OCI-LY1 (cell line): ENCODE data around the gene PGAP2.
"Not testable (repeated sequence)": the region's sequence is repeated elsewhere in the genome, so short reads cannot be mapped to it uniquely, and the experiment has no call there.

Experiments
- H2AFZ ChIP-seq: fragments of 200-600 bp; sonication (generic), shearing (Covaris generic); 2 replicates; pipeline ENCODE4 v1.6.0; 2014; ENCODE audit warnings: antibody characterized with exemption, mild to moderate bottlenecking, low read length
- H3F3A ChIP-seq: fragments of 200-600 bp; sonication (generic), shearing (Covaris generic); 2 replicates; pipeline ENCODE4 v1.6.0; 2014; ENCODE audit warnings: mild to moderate bottlenecking, antibody characterized with exemption, low read length, moderate library complexity; ENCODE audit not compliant: insufficient read depth
- H3K27ac ChIP-seq: fragments of 200-600 bp; sonication (generic); 2 replicates; pipeline ENCODE4 v1.5.1; 2014; ENCODE audit warnings: low read length, mixed run types, mild to moderate bottlenecking, low read depth; ENCODE audit not compliant: poor library complexity, severe bottlenecking
- H3K27me3 ChIP-seq: fragments of 200-600 bp; sonication (generic); 2 replicates; pipeline ENCODE4 v1.6.0; 2014; ENCODE audit warnings: antibody characterized with exemption, mild to moderate bottlenecking, low read length, moderate library complexity; ENCODE audit not compliant: insufficient read depth
- H3K36me3 ChIP-seq: fragments of 200-600 bp; sonication (generic); 2 replicates; pipeline ENCODE4 v1.6.1; 2014; ENCODE audit warnings: mild to moderate bottlenecking, antibody characterized with exemption, low read length, moderate library complexity, mixed read lengths; ENCODE audit not compliant: insufficient read depth
- H3K4me1 ChIP-seq: fragments of 200-600 bp; sonication (generic); 2 replicates; pipeline ENCODE4 v1.5.1; 2014; ENCODE audit warnings: mild to moderate bottlenecking, low read length, moderate library complexity; ENCODE audit not compliant: insufficient read depth, severe bottlenecking
- H3K4me2 ChIP-seq: fragments of 200-600 bp; sonication (generic), shearing (Covaris generic); 2 replicates; pipeline ENCODE4 v1.6.1; 2014; ENCODE audit warnings: low read length
- H3K4me3 ChIP-seq: fragments of 200-600 bp; sonication (generic); 2 replicates; pipeline ENCODE4 v1.5.1; 2014; ENCODE audit warnings: low read length, low read depth, mild to moderate bottlenecking, mixed read lengths; ENCODE audit not compliant: poor library complexity, severe bottlenecking
- H3K79me2 ChIP-seq: fragments of 200-600 bp; shearing (Covaris generic); 2 replicates; pipeline ENCODE4 v1.6.1; 2016; ENCODE audit warnings: mixed run types, low read length, mixed read lengths; ENCODE audit not compliant: insufficient read depth
- H3K9ac ChIP-seq: fragments of 200-600 bp; sonication (generic), shearing (Covaris generic); 2 replicates; pipeline ENCODE4 v1.6.1; 2014; ENCODE audit warnings: mild to moderate bottlenecking, low read length, mixed read lengths
- H3K9me2 ChIP-seq: fragments of 200-600 bp; sonication (generic), shearing (Covaris generic); 2 replicates; pipeline ENCODE4 v1.6.1; 2014; ENCODE audit warnings: low read depth, mild to moderate bottlenecking, low read length, mixed read lengths
- H3K9me3 ChIP-seq: fragments of 200-600 bp; shearing (Covaris generic); 2 replicates; pipeline ENCODE4 v1.6.1; 2014; ENCODE audit warnings: low read length, mixed read lengths
- H4K20me1 ChIP-seq: fragments of 200-600 bp; sonication (generic), shearing (Covaris generic); 2 replicates; pipeline ENCODE4 v1.6.0; 2016; ENCODE audit warnings: mild to moderate bottlenecking, low read length; ENCODE audit not compliant: insufficient read depth
- EZH2 ChIP-seq: fragments of 200-600 bp; sonication (generic), shearing (Covaris generic); IDR thresholded peaks from 2 replicates; pipeline ENCODE4 v1.8.0; 2017; ENCODE audit warnings: borderline replicate concordance, mixed run types, mild to moderate bottlenecking, antibody characterized with exemption, low read length, moderate library complexity, mixed read lengths
- TF ChIP-seq, protein P1 (sequence below): fragments of 200-600 bp; sonication (generic), shearing (Covaris generic); IDR thresholded peaks from 2 replicates; pipeline ENCODE4 v1.5.1; 2017; ENCODE audit warnings: mild to moderate bottlenecking, antibody characterized with exemption, low read length, moderate library complexity, mixed read lengths

Gene PGAP2

DNA sequence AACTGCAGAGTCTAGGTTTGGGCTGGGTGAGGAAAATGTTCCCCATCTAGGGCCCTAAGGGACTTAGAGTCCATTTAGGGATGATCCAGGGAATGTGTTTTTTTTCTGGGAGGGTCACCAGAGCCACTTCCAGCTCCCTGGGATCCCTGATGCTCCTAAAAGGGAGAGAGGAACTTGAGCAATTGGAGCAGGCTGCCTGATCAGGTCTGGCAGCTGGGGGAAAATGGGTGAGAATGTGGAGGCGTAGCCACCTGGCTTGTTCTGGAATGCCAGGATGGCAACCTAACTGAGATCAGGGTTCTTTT lies 1.2 kb downstream of the PGAP2 start:
- no peak for TF ChIP-seq EZH2
- TF ChIP-seq, protein P1, sequence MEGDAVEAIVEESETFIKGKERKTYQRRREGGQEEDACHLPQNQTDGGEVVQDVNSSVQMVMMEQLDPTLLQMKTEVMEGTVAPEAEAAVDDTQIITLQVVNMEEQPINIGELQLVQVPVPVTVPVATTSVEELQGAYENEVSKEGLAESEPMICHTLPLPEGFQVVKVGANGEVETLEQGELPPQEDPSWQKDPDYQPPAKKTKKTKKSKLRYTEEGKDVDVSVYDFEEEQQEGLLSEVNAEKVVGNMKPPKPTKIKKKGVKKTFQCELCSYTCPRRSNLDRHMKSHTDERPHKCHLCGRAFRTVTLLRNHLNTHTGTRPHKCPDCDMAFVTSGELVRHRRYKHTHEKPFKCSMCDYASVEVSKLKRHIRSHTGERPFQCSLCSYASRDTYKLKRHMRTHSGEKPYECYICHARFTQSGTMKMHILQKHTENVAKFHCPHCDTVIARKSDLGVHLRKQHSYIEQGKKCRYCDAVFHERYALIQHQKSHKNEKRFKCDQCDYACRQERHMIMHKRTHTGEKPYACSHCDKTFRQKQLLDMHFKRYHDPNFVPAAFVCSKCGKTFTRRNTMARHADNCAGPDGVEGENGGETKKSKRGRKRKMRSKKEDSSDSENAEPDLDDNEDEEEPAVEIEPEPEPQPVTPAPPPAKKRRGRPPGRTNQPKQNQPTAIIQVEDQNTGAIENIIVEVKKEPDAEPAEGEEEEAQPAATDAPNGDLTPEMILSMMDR = no peak
- no peaks in the 10 kb centered on the region for H4K20me1 ChIP-seq
- no peaks in the 10 kb centered on the region for H3K9me2 ChIP-seq
- no peaks in the 10 kb centered on the region for H3K79me2 ChIP-seq
- no peaks in the 10 kb centered on the region for H3K9me3 ChIP-seq
- H3K27me3 ChIP-seq = no peaks in the 10 kb centered on the region
- no peak overlapping the region for H3K4me2 ChIP-seq
- no peak overlapping the region for H3K4me3 ChIP-seq
- no peak overlapping the region for H2AFZ ChIP-seq
- no peaks in the 10 kb centered on the region for H3F3A ChIP-seq
- peaks cover 5% of the 10 kb centered on the region for H3K4me1 ChIP-seq
- no peak overlapping the region for H3K27ac ChIP-seq
- peaks cover 7% of the 10 kb centered on the region; the same call in 1 of the 2 replicates for H3K36me3 ChIP-seq
- no peak overlapping the region for H3K9ac ChIP-seq

DNA sequence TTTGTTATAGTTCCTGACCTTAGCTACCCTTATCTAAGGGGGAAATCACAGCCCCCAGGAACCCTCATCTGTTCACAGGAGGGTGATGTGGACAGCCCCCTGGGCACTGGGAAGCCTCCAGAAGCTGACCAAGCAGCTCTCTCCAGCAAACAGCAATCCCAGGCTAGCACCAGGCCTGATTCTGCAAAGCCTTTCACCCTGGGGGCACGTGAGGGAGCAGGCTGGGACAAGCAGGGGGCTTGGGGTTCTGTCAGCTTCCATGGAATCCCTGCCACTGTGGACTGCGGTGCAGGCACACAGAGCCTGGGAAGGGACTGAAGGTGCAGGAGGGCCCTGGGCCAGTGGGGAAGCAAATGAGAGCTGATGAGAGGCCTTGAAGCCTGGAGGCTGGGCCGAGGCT lies 2.1 kb downstream of the PGAP2 start:
- no peak overlapping the region for H3K4me2 ChIP-seq
- no peaks in the 10 kb centered on the region for H3K27me3 ChIP-seq
- peaks cover 7% of the 10 kb centered on the region; the same call in 1 of the 2 replicates for H3K36me3 ChIP-seq
- no peaks in the 10 kb centered on the region for H3F3A ChIP-seq
- no peaks in the 10 kb centered on the region for H3K79me2 ChIP-seq
- no peaks in the 10 kb centered on the region for H3K9me3 ChIP-seq
- no peak overlapping the region for H3K4me3 ChIP-seq
- TF ChIP-seq, protein P1 = no peak
- no peak for TF ChIP-seq EZH2
- H3K9me2 ChIP-seq = no peaks in the 10 kb centered on the region
- H4K20me1 ChIP-seq = no peaks in the 10 kb centered on the region
- H2AFZ ChIP-seq = no peak overlapping the region
- H3K27ac ChIP-seq = no peak overlapping the region
- peaks cover 5% of the 10 kb centered on the region for H3K4me1 ChIP-seq
- H3K9ac ChIP-seq = no peak overlapping the region

DNA sequence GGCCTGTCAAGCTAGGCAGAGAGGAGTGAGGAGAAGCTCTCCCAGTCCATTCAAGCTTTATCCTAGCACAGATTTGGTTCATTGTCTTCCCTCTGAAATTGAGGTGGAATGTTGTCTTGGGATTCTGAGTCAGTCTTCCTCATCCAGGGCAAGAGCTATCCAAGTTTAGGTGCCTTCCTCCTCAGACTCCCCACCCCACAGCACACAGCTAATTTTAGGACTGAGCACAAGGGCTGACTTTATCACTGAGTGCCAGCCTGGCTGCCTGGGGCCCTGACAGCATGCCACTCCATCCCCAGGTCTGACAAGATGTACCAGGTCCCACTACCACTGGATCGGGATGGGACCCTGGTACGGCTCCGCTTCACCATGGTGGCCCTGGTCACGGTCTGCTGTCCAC lies 2.6 kb downstream of the PGAP2 start:
- TF ChIP-seq EZH2 = no peak
- no peak overlapping the region for H3K9ac ChIP-seq
- no peaks in the 10 kb centered on the region for H3K79me2 ChIP-seq
- no peaks in the 10 kb centered on the region for H4K20me1 ChIP-seq
- no peaks in the 10 kb centered on the region for H3F3A ChIP-seq
- no peaks in the 10 kb centered on the region for H3K27me3 ChIP-seq
- no peak overlapping the region for H3K27ac ChIP-seq
- peaks cover 7% of the 10 kb centered on the region; the same call in 1 of the 2 replicates for H3K36me3 ChIP-seq
- no peaks in the 10 kb centered on the region for H3K9me3 ChIP-seq
- no peak overlapping the region for H3K4me3 ChIP-seq
- H2AFZ ChIP-seq = no peak overlapping the region
- H3K4me1 ChIP-seq = peaks cover 5% of the 10 kb centered on the region
- H3K4me2 ChIP-seq = no peak overlapping the region
- H3K9me2 ChIP-seq = no peaks in the 10 kb centered on the region

DNA sequence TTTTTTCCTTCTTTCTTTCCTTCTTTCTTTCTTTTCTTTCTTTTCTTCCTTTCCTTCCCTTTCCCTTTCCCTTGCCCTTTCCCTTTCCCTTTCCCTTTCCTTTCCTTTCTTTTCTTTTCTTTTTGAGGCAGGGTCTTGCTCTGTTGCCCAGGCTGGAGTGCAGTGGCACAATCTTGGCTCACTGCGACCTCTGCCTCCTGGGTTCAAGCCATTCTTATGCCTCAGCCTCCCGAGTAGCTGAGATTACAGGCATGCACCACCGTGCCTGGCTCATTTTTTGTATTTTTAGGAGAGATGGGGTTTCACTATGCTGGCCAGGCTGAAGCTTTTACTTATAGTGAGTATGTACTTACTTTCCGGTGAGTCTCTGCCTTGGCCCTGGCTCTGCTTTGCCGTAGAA lies 6.5 kb downstream of the PGAP2 start:
- not testable (repeated sequence) for H3F3A ChIP-seq, H4K20me1 ChIP-seq, H3K9ac ChIP-seq, H3K4me2 ChIP-seq, H3K9me3 ChIP-seq, H3K4me1 ChIP-seq, H2AFZ ChIP-seq, H3K27me3 ChIP-seq, H3K4me3 ChIP-seq, H3K27ac ChIP-seq, H3K9me2 ChIP-seq, H3K79me2 ChIP-seq
- H3K36me3 ChIP-seq = peaks cover 11% of the 10 kb centered on the region; the same call in 1 of the 2 replicates
